Tibial artery (tissue), 4 donors: ENCODE measurements around the gene PSKH1.

Experiments used
- DNase-seq, 2 donors: peaks; one replicate each; pipeline ENCODE4 v3.0.0-alpha.2; 2019
- H3K27ac ChIP-seq, 2 donors: fragments of 200-600 bp; sonication (generic) in 1 of 2; 1 replicate in 1 of 2; 2 replicates in 1 of 2; pipeline ENCODE4 v1.5.1; 2018 to 2019; ENCODE audit warnings: mild to moderate bottlenecking in 1 of 2
- H3K27me3 ChIP-seq, 2 donors: fragments of 200-600 bp; sonication (generic) in 1 of 2; one replicate each; pipeline versions ENCODE4 v1.5.1 to v1.6.0; 2016 to 2019
- H3K36me3 ChIP-seq, 3 donors: fragments of 200-600 bp; sonication (generic) in 2 of 3; one replicate each; pipeline ENCODE4 v1.5.1; 2016 to 2019; ENCODE audit warnings: mild to moderate bottlenecking in 2 of 3
- H3K4me1 ChIP-seq, 4 donors: fragments of 200-600 bp; sonication (generic) in 2 of 4; 1 replicate in 3 of 4; 2 replicates in 1 of 4; pipeline ENCODE4 v1.5.1; 2016 to 2019
- H3K4me3 ChIP-seq, 2 donors: fragments of 200-600 bp; sonication (generic) in 1 of 2; 1 replicate in 1 of 2; 2 replicates in 1 of 2; pipeline ENCODE4 v1.5.1; 2018 to 2019; ENCODE audit warnings: mild to moderate bottlenecking in 2 of 2
- H3K9me3 ChIP-seq, 3 donors: fragments of 200-600 bp; sonication (generic) in 1 of 3; one replicate each; pipeline ENCODE4 v1.5.1; 2016 to 2019
- intact Hi-C: fragments of 100-400 bp; cut with DNase I; formaldehyde crosslinking; loops from one replicate; pipeline ENCODE4 v1.15.0; 2023; ENCODE audit warnings: low total_unique reads
- TF ChIP-seq, protein P1 (sequence below), 2 experiments: fragments of 200-600 bp in 1 of 2; fragments of 450-650 bp in 1 of 2; IDR thresholded peaks; one replicate each; pipeline ENCODE4 v1.5.1; 2017 to 2019; ENCODE audit warnings: antibody characterized with exemption in 2 of 2, mild to moderate bottlenecking in 1 of 2, moderate library complexity in 1 of 2

Gene PSKH1

DNA sequence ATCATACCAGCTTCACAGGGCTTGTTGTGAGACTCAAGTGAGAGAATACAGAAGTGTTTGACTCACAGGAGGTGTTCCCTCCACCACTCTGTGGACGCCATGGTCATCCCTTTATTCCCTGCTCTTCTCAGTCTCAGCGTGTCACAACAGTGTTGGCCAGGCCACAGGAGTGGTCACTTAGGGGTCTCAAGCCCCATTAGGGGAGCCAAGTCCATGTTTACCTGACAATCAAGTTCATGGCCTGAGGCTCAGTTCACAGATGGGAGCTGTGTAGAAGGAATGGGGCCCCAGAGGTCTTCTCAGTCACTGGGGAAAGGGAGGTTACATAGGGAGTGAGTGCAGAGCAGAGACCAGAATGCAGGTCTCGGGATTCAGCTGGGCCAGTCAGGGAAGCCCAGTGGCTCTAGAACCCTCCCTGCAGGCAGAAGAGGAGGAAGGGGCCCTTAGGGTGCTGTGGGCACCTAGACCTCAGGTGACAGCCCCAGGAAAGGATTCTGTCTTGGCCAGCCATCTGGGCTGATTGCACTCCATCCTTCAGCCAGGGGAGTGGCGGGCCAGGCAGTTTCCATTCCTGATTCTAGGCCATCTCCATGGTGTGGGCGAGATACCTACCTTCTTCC, 36.0 kb upstream of the PSKH1 start:
- Histone ChIP-seq H3K36me3 (no peaks in the 10 kb centered on the region), H3K9me3 (no peaks in the 10 kb centered on the region), H3K4me1 (peaks cover 9 to 65% (median 42%) of the 10 kb centered on the region in 4 donors), H3K27ac (peak overlapping the region; percentile 72 to 85), H3K27me3 (no peaks in the 10 kb centered on the region), H3K4me3 (no peak overlapping the region)
- DNase-seq = no peak
- TF ChIP-seq, protein P1, sequence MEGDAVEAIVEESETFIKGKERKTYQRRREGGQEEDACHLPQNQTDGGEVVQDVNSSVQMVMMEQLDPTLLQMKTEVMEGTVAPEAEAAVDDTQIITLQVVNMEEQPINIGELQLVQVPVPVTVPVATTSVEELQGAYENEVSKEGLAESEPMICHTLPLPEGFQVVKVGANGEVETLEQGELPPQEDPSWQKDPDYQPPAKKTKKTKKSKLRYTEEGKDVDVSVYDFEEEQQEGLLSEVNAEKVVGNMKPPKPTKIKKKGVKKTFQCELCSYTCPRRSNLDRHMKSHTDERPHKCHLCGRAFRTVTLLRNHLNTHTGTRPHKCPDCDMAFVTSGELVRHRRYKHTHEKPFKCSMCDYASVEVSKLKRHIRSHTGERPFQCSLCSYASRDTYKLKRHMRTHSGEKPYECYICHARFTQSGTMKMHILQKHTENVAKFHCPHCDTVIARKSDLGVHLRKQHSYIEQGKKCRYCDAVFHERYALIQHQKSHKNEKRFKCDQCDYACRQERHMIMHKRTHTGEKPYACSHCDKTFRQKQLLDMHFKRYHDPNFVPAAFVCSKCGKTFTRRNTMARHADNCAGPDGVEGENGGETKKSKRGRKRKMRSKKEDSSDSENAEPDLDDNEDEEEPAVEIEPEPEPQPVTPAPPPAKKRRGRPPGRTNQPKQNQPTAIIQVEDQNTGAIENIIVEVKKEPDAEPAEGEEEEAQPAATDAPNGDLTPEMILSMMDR (IDR thresholded peaks at IDR 0.05) = no peak
- intact Hi-C loops = no loop called here

DNA sequence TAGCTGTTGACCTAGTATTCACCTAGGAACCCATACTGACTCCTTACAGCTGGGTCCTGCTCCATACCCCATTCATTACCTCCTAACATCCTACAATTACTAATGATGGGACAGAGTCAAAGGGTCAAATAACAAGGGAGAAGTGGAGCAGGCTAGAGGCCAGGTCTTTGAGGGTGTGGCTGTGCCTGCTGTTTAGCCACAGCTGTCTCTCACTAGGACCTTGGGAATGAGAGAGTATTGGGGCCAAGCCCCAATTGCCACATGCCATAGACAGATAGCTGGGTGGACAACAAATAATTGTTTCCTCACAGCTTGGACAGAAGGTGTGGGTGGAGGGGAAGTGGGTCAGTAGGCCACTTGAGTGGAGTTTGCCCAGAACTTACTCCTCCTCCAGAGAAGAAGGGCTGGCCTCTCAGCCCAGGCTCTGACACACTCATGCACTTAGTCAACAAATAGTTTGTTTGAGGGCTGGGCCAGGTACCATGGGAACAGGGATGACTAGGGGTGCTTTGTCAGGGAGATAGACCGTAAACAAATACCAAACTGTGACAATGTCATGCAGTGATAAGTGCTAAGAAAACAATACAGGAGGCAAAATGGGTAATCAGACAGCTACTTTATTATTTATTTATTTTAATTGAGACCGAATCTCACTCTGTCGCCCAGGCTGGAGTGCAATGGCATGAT, 35.4 kb upstream of the PSKH1 start:
- Histone ChIP-seq H3K27ac (peak overlapping the region; percentile 72 to 85), H3K9me3 (no peaks in the 10 kb centered on the region), H3K4me3 (no peak overlapping the region), H3K4me1 (peaks cover 15 to 71% (median 49%) of the 10 kb centered on the region in 4 donors), H3K27me3 (no peaks in the 10 kb centered on the region), H3K36me3 (no peaks in the 10 kb centered on the region)
- intact Hi-C loops = no loop called here
- TF ChIP-seq, protein P1 (IDR thresholded peaks at IDR 0.05) = no peak
- peak; percentile 89 to 92 for DNase-seq

DNA sequence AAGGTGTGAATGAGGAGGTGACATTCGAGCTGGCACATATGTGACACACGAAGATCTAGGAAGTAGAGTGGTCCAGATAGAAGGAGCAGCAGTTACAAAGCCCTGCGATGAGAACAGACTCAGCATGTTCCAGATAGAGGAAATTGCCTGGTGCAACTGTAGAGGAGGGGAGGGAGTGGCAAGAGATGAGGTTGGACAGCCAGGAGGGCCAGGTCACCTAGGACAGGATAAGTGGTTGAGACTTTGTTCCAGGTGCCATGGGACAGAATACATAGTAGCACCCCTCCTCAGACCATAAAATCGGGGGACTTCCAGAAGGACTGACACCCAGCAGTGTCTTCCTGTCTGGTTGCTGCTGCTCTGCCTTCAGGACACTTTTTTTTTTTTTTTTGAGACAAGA, 34.6 kb upstream of the PSKH1 start:
- no peaks in the 10 kb centered on the region for H3K9me3 ChIP-seq
- H3K27ac ChIP-seq = peak overlapping the region; percentile 72 to 85
- no peaks in the 10 kb centered on the region for H3K27me3 ChIP-seq
- no peaks in the 10 kb centered on the region for H3K36me3 ChIP-seq
- TF ChIP-seq, protein P1 (IDR thresholded peaks at IDR 0.05) = no peak
- H3K4me1 ChIP-seq = peaks cover 17 to 77% (median 54%) of the 10 kb centered on the region in 4 donors
- intact Hi-C loops = no loop called here
- DNase-seq = no peak
- H3K4me3 ChIP-seq = no peak overlapping the region

DNA sequence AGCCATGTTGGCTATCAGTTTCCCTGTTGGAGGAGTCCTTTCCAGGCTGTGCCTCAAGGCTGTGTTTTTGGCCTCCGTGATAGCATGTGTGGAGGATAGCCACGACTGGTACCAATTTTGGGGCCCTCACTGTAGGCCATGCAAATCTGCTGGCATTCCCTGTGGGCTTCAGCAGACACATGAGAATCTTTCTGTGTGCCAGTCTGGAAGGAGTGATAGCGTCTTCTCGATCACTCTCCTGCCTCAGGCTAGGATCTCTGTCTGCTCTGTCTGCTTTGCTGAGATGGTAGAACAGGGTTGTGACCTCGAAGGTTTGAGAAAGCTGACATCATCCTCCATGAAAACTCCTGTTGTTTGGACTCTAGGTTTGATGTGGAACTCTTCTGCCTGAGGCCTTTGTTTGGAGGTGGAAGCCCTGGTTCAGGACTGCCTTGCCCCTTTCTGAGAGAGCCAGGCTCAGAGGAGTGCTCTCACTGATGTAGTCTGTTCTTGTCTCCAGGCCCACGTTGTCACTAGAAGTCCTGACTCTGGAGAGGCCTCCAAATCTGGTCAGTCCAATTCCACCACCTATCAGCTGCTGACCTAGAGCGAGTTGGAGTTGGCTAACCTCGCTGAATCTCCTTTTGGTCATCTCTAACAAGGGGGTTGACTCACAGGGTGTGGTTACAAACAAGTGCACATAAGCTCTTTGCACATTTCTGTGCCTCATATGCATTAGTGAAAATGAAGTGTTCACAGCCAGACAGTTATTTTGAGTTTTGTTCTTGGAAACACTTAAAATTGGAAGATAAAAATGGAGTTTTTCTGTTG, 32.3 kb upstream of the PSKH1 start:
- Histone ChIP-seq H3K27me3 (no peaks in the 10 kb centered on the region), H3K4me1 (peaks cover 22 to 75% (median 53%) of the 10 kb centered on the region in 4 donors), H3K4me3 (no peak overlapping the region), H3K9me3 (no peaks in the 10 kb centered on the region), H3K36me3 (peaks cover 0 to 12% (median 7%) of the 10 kb centered on the region in 3 donors), H3K27ac (peak overlapping the region; percentile 83 to 91)
- intact Hi-C loops = no loop called here
- TF ChIP-seq, protein P1 (IDR thresholded peaks at IDR 0.05) = no peak
- DNase-seq = no peak

DNA sequence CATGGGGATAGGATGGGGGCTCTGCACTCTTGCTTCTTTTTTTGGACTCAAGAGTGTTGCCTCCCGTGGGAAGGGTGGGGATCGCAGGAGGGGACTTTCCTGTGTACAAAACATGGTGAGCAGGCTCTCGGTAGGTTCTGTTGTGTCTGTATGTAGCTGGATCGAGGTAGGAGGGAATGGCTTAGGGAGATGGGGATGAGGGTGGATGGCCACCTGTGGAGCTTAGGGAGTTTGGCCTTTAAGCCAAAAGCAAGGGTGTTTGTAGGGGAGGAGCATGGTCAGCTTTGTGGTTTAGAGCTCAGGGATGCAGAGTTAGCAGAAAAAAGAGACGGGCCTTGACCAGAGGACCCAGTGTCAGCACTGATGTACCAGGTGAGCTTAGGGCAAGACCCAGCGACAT, 31.2 kb upstream of the PSKH1 start:
- Histone ChIP-seq H3K36me3 (peaks cover 10 to 23% (median 17%) of the 10 kb centered on the region in 3 donors), H3K4me1 (peaks cover 22 to 65% (median 49%) of the 10 kb centered on the region in 4 donors), H3K4me3 (no peak overlapping the region), H3K9me3 (no peaks in the 10 kb centered on the region), H3K27me3 (no peaks in the 10 kb centered on the region), H3K27ac (peak overlapping the region; percentile 83 to 91)
- intact Hi-C loops = no loop called here
- TF ChIP-seq, protein P1 (IDR thresholded peaks at IDR 0.05) = no peak
- DNase-seq = no peak
